Type B pancreatic cell (in vitro differentiated cells): ENCODE measurements around the gene TMTC4. TPM values are rescaled to one million over a fixed set of nuclear protein-coding genes. Genes with fewer than 3 reads are reported as not detected.
A peak's percentile ranks its signal among the peaks of the same experiment; 100 is the strongest.

Source experiments
- DNase-seq: peaks from one replicate; pipeline ENCODE4 v3.0.0; 2021; ENCODE audit warnings: mixed read lengths; ENCODE audit not compliant: unreplicated experiment; ENCODE audit errors: extremely low spot score
- H3K27ac Mint-ChIP-seq: 2 replicates; pipeline ENCODE4 v1.8.0; 2021; ENCODE audit warnings: mild to moderate bottlenecking, mixed read lengths
- H3K27me3 Mint-ChIP-seq: 2 replicates; pipeline ENCODE4 v1.8.0; 2021; ENCODE audit warnings: mixed read lengths
- H3K36me3 Mint-ChIP-seq: 2 replicates; pipeline ENCODE4 v1.8.0; 2021; ENCODE audit warnings: mixed read lengths
- H3K4me1 Mint-ChIP-seq: one replicate; pipeline ENCODE4 v1.8.0; 2021; ENCODE audit warnings: mixed read lengths; ENCODE audit not compliant: unreplicated experiment
- H3K4me3 Mint-ChIP-seq: 2 replicates; pipeline ENCODE4 v1.8.0; 2021; ENCODE audit warnings: mild to moderate bottlenecking, mixed read lengths
- H3K9me3 Mint-ChIP-seq: 2 replicates; pipeline ENCODE4 v1.8.0; 2021; ENCODE audit warnings: mixed read lengths
- CTCF ChIP-seq: fragments of 200-600 bp; sonication (generic); conservative IDR thresholded peaks from 2 replicates; pipeline ENCODE4 v1.5.0; 2021; ENCODE audit warnings: antibody characterized with exemption, mild to moderate bottlenecking
- total RNA-seq: library from RNA; stranded (reverse); gene quantifications from 2 replicates; pipeline ENCODE4 v1.2.1, GENCODE V29; 2021; ENCODE audit warnings: low replicate concordance

The TMTC4 gene
- total RNA-seq, 1 donor from 2014 or later = 44.5 TPM

- TF ChIP-seq CTCF = no peak
- peaks cover 25% of the 10 kb centered on the region for H3K36me3 Mint-ChIP-seq
- no peaks in the 10 kb centered on the region for H3K27me3 Mint-ChIP-seq
- H3K4me3 Mint-ChIP-seq = no peak overlapping the region
- peaks cover 17% of the 10 kb centered on the region for H3K4me1 Mint-ChIP-seq
- H3K9me3 Mint-ChIP-seq = no peaks in the 10 kb centered on the region
- DNase-seq = no peak
- no peak overlapping the region for H3K27ac Mint-ChIP-seq
These were observed 27.7 kb downstream of the TMTC4 start for GRCh38 chr13:100646871-100647270.

GRCh38 chr13:100646030-100646673, 28.4 kb downstream of the TMTC4 start:
- H3K4me1 Mint-ChIP-seq = peaks cover 17% of the 10 kb centered on the region
- no peak for DNase-seq
- no peak overlapping the region for H3K27ac Mint-ChIP-seq
- H3K9me3 Mint-ChIP-seq = no peaks in the 10 kb centered on the region
- no peak overlapping the region for H3K4me3 Mint-ChIP-seq
- TF ChIP-seq CTCF = peak; percentile 72
- peaks cover 28% of the 10 kb centered on the region for H3K36me3 Mint-ChIP-seq
- no peaks in the 10 kb centered on the region for H3K27me3 Mint-ChIP-seq

- DNase-seq = no peak
- Mint-ChIP-seq H3K4me3 (no peak overlapping the region), H3K4me1 (peaks cover 14% of the 10 kb centered on the region), H3K27me3 (no peaks in the 10 kb centered on the region), H3K36me3 (peaks cover 30% of the 10 kb centered on the region), H3K9me3 (no peaks in the 10 kb centered on the region), H3K27ac (no peak overlapping the region)
- no peak for TF ChIP-seq CTCF
These were observed 29.2 kb downstream of the TMTC4 start for GRCh38 chr13:100645382-100645781.

- no peak for TF ChIP-seq CTCF
- Mint-ChIP-seq H3K27me3 (no peaks in the 10 kb centered on the region), H3K36me3 (peaks cover 24% of the 10 kb centered on the region), H3K4me1 (peaks cover 13% of the 10 kb centered on the region), H3K4me3 (no peak overlapping the region), H3K9me3 (no peaks in the 10 kb centered on the region), H3K27ac (no peak overlapping the region)
- no peak for DNase-seq
These were observed 30.2 kb downstream of the TMTC4 start for GRCh38 chr13:100644371-100644770.

GRCh38 chr13:100637796-100638195, 36.8 kb downstream of the TMTC4 start:
- H3K36me3 Mint-ChIP-seq = peaks cover 48% of the 10 kb centered on the region
- no peak for DNase-seq
- H3K27me3 Mint-ChIP-seq = no peaks in the 10 kb centered on the region
- no peak for TF ChIP-seq CTCF
- no peak overlapping the region for H3K4me3 Mint-ChIP-seq
- no peaks in the 10 kb centered on the region for H3K9me3 Mint-ChIP-seq
- H3K27ac Mint-ChIP-seq = no peak overlapping the region
- H3K4me1 Mint-ChIP-seq = peaks cover 7% of the 10 kb centered on the region
